Mesenteric fat pad (tissue), 1 donor: Measurements from ENCODE around the gene FNDC3B. TPM values are rescaled to one million over a fixed set of nuclear protein-coding genes. Genes with fewer than 3 reads are reported as not detected.
"Not testable (repeated sequence)": the region's sequence is repeated elsewhere in the genome, so short reads cannot be mapped to it uniquely, and the experiment has no call there.

Experiments used
- DNase-seq: peaks from one replicate; pipeline ENCODE4 v3.0.0-alpha.2; 2020; ENCODE audit warnings: low spot score
- long read RNA-seq: library from polyadenylated mRNA; unstranded; transcript quantifications from one replicate; pipeline ENCODE4 v2.0.0, GENCODE V29; 2020
- total RNA-seq: library from RNA; stranded (reverse); fragmentation: NEBNext Ultra II Directional; extraction: Animal tissue kit (Norgen Biotek cat#: 25700); gene quantifications from one replicate; pipeline ENCODE4 v1.2.1, GENCODE V29; 2021
- donor health status: DM: yes; HTN: yes; CAD: no.

Gene FNDC3B
- total RNA-seq: 258 TPM
- long read RNA-seq, full-length matches to known transcripts: 8 of 128 reads
- long read RNA-seq, partial matches to known transcripts: 53 of 128 reads
- long read RNA-seq, other reads (novel, unspliced or antisense): 67 of 128 reads

DNA sequence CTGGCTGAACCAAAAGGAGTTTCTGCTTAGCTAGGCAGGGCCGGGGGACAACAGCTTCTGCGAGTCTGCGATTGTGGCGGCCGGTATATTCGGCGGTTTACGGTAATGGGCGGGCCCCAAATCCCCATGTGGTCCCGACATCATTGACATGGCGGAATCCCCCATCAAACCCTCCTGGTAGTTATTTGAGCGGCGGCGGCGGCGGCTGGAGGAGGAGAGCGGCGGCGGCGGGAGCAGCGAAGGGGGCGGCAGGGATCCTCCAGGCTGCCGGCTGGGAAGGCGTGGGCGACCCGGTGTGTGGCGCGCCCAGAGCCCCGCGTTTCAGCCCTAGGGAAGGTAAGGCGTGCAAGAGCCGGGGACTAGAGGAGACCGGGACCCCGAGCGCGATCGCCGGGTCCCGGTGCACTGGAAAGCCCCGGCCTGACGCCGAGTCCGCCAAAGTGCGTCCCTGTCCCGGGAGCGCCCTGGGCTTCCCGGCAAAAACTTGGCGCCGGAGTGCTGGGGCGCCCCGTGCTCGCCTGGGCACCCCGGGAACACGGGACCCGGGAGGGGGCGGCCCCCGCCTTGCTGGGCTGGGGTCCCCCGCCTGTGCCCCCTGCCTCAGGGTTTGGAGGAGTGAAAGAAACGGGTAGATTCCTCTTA is at the start of gene FNDC3B:
Gene FNDC3B (plus strand): TSS at position 143 of the 642 bp plus-strand sequence. CDS start 72,902 bp downstream, outside the sequence.
- DNase-seq: peak; percentile 96

DNA sequence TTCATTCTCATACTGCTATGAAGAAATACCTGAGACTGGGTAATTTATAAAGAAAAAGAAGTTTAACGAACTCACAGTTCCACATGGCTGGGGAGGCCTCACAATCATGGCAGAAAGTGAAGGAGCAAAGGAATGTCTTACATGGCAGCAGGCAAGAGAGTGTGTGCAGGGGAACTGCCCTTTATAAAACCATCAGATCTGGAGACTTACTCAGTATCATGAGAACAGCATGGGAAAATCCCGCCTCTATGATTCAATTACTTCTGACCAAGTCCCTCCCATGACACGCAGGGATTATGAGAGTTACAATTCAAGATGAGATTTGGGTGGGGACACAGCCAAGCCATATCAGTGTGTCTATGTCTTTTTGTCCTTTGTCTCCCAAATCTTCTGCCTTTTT is 49.1 kb upstream of the FNDC3B start:
- not testable (repeated sequence) for DNase-seq

DNA sequence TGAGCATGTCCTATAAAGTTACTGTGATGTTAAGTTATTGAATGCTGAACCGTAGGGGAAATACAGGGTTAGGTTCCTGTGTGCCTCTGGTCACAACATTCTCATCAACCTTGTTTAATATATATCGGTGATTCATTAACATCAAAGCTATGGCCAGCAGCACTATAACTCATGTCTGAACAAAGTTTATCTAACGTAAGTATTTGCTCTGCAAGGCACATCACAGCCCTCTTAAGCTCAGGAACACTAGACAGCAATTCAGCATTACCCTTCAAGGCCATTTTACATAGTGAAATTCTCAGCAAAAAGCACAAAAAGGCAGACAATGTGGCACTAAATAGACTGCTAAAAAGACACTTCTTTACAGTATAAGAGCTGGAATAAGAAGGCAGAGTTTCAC is 48.2 kb upstream of the FNDC3B start:
- DNase-seq: no peak

DNA sequence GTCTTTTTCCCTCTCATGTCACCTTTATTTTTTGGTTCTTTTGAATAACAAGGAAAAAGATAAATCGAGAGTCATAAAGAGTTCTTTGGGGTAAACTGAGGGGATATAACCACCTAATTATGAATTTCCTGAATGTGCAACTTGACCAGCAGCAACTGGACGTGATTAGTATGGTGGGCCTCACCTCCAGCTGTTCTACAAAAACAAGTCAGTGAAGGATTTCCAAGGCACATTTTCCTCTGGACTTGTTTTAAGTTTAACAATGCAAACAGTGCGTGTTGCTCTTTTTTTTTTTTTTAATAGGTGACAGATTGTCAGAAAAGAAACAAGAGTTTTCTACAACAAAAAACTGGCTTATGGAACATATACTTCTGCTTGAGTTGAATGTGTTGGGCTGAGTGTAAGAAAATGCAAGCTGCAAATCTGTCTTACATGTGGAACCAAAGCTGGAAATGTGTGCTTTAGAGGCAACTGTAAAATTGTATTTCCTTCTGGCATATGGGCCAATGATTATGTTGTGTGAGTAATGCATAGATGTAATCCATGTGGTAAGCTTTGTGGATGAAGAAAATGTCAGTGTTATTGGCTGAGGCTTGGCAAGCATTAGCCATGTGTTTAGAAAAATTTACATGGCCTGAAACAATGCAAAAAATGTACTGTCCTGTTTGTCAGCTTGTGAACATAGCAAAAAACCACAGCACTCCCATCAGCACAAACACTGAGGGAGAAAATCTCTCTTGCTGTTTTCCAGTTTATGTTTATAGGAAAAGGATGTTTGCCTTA is 44.5 kb upstream of the FNDC3B start:
- no peak for DNase-seq

DNA sequence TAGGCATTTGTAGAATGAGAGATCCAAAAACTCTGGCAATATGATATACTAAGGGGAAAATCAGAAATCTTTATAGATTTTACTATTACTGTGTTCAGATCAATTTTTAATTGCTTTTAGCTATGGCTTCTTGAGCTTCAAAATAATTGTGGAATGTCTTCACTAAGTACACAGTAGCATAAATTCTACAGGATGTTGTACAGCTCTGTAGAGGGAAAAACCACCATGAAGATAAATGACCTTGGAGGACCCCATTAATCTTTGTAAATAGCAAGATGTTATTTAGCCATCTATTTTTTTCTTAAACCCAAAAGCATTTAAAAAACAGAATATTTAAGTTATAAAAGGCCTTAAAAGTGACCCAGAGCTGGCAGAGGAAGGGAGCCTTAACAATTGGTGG is 43.9 kb upstream of the FNDC3B start:
- DNase-seq: no peak

DNA sequence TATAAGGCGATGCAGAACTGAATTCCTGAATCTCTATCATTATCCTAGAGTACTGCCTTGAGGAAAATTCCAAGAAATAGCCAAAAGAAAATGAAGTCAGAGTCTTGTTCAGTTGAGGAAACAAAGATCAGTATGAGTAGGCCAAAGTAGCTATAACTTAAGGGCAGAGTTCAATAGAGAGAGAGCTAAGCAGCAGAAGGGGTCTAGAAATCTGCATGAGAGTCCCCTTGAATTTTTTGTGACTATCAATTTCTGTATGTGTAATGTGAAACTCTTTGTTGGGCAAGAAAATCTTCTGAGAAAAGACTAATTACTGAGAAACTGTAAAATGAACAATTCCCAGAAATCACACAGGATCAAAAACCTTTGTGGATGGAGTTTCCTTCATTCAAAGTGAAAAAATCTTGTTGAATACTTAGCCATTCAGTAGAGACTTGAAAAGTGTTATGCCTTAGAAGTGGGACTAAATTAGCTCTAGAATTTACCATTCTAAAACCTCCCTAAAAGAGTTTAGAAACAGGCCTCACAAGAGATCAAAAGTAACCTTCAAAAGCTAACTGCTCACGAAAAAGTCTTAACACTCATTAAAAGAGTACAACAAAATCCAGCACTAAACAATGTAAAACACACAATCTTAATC is 43.1 kb upstream of the FNDC3B start:
- no peak for DNase-seq

DNA sequence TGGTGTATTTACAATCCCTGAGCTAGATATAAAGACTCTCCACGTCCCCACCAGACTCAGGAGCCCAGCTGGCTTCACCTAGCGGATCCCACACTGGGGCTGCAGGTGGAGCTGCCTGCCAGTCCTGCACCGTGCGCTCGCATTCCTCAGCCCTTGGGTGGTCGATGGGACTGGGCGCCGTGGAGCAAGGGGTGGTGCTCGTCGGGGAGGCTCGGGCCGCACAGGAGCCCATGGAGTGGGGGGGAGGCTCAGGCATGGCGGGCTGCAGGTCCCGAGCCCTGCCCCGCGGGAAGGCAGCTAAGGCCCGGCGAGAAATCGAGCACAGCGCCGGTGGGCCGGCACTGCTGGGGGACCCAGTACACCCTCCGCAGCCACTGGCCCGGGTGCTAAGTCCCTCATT is 40.6 kb upstream of the FNDC3B start:
- not testable (repeated sequence) for DNase-seq

DNA sequence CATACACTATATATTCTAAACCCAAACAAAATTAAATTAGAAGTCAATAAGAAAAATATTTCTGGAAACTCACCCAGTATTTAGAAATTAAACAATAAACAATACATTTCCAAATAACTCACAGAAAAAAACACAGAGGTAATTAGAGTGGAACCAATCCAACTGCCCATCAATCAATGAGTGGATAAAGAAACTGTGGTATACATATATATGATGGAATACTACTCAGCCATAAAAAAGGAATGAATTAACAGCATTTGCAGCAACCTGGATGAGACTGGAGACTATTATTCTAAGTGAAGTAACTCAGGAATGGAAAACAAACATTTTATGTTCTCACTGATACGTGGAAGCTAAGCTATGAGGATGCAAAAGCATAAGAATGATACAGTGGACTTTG is 37.8 kb upstream of the FNDC3B start:
- not testable (repeated sequence) for DNase-seq

DNA sequence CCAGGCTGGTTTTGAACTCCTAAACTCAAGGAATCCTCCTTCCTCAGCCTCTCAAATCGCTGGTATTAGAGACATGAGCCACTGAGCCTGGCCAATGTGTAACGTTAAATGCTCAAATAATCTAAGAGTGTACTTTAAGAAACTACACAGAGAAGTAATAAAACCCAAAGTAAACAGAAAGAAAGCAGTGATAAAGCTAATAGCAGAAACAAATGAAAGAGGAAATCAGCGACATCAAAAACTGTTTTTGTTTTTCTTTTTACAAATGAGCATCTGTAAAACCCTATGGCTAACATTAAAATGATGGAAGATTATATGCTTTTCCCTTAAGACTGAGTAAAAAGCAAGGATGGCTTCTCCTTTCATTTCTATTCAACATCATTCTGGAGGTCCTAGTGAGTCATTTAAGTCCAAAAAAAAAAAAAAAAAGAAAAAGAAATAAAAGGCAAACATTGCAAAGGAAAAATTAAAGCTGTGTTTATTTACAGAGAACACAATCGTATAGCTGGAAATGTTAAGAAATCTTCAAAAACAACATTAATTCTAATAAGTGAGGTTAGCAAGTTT is 36.8 kb upstream of the FNDC3B start:
- DNase-seq: no peak

DNA sequence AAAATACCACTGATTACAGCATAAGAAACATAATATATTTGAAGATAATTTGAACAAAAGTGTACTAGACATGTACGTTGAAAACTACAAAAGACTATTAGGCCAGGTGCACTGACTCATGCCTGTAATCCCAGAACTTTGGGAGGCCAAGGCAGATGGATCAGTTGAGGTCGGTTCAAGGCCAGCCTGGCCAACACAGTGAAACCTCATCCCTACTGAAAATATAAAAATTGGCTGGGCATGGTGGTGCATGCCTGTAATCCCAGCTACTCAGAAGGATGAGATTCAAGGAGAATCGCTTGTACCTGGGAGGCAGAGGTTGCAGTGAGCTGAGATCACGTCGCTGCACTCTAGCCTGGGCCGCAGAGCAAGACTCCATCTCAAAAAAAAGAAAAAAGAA is 36.2 kb upstream of the FNDC3B start:
- no peak for DNase-seq

DNA sequence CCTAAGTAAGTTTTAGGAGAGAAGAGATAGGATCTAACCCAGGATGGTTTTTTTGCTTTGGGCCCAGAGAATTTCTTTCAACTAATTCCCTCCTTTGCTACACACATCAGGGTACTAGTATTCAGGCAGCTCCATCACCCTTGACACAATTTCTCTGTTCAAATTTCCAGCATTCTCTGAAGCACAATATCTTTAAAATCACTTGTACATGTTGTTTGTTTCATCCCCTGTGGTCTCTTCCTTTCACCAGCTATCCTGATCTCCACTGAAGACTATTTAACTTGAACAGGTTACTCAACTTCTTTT is 32.4 kb upstream of the FNDC3B start:
- DNase-seq: no peak

DNA sequence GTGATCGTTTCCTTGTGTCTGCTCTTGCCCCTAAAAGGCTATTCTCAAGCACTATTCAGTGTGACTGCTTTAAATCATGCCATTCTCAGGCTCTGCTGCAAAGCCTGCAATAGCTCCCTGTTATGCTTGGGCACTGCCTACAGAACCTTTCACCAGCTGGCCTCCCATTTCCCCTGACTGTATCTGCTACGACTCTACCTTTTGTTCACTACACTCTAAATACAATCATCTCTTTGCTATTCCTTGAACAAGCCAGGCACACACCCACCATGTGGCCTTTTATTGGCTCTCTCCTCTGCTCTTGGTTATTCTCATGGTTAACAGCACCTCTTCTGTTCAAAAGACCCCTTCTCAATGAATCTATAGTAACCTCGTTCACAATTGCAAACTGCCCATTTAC is 29.6 kb upstream of the FNDC3B start:
- DNase-seq: no peak

DNA sequence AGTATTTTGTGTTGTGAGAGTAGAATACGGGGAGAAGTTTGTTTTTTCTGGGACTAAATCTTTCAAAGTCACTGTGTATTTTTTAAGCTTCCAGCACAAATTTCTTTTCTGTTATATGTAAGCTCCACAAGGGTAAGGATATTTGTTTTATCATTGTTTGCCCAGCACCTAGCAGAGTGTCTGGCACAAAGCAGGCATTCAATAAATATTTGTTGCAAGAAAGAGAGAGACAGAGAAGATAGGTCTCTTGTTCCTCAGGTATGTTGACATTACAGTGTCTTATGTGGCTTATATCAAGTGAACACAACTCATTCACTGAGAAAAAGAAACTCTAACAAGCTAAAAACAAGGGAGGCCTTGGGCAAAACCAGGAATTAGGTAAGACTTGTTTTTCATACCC is 26.6 kb upstream of the FNDC3B start:
- no peak for DNase-seq

DNA sequence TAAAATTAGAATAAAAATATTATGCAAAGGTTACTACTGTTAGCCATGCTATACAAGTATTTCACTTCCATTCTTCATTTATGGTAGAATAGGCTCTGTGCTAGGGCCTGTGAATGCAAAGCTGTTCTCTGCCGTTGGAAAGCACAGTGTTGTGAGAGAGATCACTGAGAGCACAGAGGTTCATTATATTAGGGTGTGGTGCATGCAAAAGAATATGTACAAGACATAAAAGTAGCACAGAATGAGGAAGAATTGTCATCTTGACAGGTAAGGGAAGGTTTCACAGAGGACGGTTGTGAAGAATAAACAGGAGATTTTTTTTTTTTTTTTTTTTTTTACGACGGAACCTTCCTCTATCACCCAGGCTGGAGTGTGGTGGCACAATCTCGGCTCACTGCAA is 25.2 kb upstream of the FNDC3B start:
- DNase-seq: no peak

DNA sequence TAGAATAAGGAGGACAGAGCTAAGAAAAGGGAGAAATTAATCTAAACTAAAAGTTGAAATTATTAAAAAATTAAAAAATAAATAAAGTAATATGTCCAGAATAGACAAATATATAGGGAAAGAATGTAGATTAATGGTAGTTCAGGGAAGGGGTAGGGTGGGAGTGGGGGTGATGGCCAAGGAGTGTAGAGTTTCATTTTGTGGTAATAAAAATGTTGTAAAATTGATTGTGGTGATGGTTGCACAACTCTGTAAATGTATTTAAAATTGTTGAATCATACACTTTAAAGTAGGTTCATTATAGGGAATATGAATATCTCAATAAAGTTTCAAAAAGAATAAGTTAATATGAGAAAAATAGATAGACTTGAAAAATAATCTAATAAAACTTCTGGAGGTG is 21.0 kb upstream of the FNDC3B start:
- DNase-seq: no peak

DNA sequence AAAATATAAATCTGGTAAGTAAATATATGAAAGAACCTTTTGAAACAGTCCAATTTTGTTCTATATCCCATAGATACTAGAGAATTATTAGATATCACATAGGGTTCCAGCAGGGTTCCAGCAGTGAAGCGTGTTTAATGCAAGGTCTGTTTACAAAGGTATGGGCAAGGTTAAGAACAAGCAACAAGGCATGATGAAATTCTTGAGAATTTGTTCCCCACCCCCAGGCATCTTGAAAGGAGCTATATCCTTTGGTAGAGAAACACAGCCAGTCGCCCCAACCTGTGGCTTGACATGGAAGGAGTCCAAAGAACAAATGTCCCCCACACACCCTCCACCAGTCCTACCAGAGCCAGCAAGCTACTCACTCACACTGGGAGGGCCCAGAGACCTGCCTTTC is 18.6 kb upstream of the FNDC3B start:
- no peak for DNase-seq

DNA sequence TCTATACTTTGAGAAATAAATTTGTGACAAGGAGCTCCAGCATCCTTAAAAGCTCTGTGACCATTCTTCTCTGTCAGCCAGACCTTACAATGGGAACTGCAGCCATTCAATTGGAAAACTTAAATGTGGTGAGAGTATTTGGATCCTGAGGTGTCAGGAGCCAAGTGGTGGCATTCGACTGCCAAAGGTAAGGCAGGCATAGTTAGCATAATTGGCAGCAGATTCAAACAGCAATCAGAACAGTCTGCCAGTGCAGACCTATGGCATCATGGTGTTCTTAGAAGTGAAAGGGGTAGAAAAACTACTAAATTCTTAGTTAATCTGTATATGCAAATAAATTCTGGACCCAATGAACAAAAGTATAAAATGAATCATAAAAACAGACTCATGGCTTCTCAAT is 18.2 kb upstream of the FNDC3B start:
- no peak for DNase-seq

DNA sequence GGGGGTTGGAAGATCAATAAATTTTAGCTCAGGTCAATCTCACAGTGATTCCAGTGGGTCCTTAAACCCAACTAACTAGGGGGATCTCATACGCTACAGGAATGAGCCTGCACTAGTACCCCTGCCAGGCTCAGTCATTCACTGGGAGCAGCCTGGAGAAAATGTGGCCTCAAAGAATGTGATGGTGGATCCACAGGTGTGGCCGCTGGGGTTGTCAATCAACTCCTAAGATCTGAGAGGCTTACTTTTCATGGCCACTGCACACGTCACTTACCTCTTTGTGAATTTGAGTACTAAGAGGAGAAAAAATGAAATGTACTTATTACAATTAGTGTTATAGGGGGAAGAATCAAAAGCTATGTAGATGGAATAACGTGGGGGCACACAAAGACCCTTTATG is 17.5 kb upstream of the FNDC3B start:
- no peak for DNase-seq

DNA sequence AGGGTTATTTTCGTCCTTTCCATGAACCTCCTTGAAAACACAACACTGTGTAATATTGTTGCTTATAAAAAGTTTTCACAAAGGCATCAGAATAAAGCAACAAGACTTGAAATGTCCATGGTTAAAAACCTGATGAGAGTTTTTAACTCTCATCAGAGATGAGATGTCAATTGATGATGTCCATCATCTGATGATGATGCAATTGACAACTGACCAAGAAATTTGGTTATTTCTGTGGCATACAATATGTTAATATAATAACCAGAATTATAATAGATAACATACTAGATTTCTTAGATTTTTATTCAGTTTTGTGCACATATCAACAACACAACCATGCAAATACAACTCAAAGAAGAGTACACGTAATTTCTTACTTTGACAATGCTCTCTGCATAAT is 15.5 kb upstream of the FNDC3B start:
- no peak for DNase-seq

DNA sequence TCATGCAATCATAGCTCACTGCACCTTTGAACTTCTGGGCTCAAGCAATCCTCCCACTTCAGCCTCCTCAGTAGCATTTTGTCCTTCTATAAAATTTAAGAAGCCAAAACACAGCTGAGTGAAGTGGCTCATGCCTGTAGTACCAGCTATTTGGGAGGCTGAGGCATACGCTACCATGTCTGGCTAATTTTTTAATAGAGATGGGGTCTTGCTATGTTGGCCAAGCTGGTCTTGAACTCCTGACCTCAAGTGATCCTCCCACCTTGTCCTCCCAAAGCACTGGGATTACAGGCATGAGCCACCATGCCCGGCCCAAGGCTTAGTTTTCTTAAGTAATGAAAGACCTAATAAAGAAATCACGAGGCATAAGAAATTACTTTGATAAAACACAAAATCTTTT is 14.7 kb upstream of the FNDC3B start:
- DNase-seq: no peak

DNA sequence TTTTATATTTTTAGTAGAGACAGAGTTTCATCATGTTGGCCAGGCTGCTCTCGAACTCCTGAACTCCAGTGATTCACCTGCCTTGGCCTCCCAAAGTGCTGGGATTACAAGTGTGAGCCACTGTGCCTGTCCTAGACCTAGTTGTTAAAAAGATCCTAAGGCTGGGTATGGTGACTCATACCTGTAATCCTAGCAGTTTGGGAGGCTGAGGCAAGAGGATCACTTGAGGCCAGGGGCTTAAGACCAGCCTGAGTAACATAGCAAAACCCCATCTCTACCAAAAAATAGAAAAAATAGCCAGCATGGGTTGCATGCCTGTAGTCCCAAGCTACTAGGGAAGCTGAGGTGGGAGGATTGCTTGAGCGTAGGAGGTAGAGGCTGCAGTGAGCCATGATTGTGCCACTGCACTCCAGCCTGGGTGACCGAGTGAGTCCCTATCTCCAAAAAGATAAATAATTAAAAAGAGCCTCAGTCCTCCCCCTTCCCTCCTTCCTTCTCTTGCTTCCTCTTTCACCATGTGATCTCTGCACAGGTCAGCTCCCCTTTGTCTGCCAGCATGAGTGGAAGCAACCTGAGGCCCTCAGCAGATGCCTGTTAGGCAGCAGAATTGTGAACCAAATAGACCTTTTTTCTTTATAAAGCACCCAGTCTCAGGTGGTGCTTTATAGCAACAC is 9.8 kb upstream of the FNDC3B start:
- no peak for DNase-seq

DNA sequence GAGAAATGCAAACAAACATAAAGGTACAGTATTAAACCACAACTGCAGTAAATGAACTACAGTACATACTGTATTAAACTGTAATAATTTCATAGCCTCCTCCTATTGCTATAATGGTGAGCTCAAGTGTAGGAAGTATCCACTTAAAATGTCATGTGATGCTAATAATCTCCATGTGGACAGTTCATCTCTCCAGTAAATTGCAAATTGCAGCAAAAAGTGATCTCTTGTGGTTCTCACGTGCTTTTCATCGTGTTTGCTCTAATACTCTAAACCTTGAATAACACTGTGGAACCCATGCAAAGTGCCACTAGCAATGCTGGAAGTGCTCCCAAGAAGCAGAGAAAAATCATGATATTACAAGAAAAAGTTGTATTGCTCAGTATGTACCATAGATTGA is 9.2 kb upstream of the FNDC3B start:
- no peak for DNase-seq
